Renal pelvis (tissue), 4 donors: ENCODE data around the gene ALG1. TPM values are rescaled to one million over a fixed set of nuclear protein-coding genes. Genes with fewer than 3 reads are reported as not detected.
"Not testable (repeated sequence)": the region's sequence is repeated elsewhere in the genome, so short reads cannot be mapped to it uniquely, and the experiment has no call there.

Experiments used
- DNase-seq: peaks from one replicate; pipeline ENCODE4 v3.0.0-alpha.2; 2013
- polyA plus RNA-seq, 3 donors: library from polyadenylated mRNA; unstranded; fragments of 120-200 nt; gene quantifications; one replicate each; pipeline ENCODE4 v1.2.1, GENCODE V29; 2013; ENCODE audit not compliant: insufficient read length in 3 of 3

Gene ALG1
- polyA plus RNA-seq, 3 donors = 25.1 to 27.0 (median 26.5) TPM

DNA sequence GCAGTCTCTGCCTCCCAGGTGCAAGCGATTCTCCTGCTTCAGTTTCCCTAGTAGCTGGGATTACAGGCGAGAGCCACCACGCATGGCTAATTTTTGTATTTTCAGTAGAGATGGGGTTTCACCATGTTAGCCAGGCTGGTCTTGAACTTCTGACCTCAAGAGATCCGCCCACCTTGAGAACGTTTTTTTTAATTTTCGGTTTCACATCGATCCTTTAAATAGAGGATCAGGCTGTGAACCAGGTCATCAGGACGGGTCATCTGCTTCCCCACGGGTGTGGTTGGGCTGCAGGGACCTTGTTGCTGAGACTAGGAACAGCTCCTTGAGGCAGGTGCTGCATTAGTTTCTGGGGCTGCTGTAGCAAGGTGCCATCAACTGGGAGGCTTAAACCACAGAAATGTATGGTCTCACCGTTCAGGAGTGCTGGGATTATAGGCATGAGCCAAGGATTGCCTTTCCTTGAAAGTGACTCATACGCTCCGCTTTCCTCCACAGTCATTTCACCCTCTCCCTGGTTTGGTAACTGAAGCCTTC, 30.0 kb upstream of the ALG1 start:
- no peak for DNase-seq

DNA sequence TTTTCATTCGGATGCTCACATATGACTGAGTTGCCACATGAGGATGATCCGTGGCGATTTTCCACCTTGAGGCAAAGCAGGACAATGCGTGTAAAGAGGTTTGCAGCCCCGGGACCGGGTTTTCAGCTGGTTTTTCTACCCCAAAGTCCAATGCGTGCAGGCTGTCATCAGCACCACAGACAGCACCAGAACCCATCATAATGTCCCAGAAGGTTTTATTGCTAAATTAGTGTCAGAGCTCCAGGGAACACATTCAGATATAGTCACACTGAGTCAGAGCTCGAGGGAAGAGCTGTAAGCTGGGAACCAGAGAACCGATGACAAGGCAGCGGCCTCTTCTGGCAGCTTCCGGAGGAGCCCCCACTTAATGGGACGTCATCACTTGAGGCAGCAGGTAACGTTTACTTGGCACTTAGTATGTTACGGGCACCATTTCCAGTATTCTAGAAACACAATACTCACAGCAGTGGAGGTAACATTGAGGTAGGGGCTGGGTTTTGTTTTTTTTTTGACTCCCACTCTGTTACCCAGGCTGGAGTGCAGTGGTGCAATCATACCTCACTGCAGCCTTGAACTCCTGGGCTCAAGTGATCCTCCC, 29.0 kb upstream of the ALG1 start:
- DNase-seq = no peak

DNA sequence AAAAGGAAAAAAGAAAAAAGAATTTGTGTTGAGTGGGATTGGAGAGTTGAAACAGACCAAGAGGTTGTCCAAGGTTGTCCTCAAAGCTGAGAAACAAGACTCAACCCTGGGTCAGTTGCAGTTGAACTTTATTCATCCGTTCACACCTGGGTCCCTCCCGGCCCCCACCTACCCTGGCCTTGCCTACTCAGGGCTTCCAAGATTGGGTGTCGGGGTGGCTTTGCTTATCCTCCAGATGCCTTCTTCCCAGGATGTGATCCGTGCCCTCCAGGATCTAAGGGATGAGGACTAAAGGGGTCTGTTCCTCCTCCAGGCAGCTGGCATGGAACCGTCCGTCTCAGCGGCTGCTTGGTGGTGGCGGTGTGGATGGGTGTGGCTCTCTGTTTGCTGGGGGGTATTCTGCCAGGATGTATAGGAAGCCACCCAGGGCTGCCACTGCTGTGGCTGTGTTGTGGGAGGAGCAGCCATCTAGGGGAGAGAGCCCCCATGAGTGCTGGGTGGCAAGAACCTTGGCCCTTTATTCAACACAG, 27.6 kb upstream of the ALG1 start:
- no peak for DNase-seq

DNA sequence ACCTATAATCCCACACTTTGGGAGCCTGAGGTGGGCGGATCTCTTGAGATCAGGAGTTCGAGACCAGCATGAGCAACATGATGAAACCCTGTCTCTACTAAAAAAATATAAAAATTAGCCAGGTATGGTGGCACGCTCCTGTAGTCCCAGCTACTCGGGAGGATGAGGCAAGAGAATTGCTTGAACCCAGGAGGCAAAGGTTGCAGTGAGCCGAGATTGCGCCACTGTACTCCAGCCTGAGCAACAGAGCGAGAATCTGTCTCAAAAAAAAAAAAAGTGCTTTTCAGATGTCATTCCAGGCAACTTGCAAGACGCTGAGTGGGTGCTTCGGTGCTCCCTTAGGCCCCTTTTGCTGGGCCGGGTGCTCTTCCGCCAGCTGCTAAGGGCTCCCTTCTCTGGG, 27.1 kb upstream of the ALG1 start:
- DNase-seq = not testable (repeated sequence)

DNA sequence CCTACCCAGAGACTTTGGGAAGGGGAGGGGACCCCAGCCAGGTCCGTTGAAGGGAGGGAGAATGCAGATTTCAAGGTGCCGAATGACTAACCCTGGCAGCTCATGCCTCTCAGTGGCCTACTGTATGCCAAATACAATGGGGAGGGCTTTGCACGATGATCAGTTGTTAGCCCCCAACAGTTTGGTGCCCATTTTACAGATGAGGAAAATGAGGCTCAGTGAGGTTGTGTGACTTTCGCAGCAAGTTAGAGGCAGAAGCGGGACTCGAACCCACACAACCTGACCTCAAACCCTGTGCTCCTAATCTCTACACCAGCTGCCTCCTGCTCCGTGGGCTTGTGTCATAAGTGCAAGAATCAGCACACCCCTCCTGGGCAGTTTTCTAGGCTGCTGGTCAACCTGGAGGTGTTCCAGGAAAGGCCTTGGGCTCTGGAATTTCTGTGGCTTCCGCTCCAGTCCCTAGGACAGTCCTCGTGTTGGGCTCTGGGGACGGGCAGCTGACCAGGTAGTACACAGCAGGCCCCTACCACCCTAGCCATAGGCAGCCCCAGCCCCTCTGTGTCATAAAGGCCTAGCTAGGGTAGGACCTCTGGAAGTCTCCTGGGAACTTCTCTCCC, 26.0 kb upstream of the ALG1 start:
- DNase-seq = no peak

DNA sequence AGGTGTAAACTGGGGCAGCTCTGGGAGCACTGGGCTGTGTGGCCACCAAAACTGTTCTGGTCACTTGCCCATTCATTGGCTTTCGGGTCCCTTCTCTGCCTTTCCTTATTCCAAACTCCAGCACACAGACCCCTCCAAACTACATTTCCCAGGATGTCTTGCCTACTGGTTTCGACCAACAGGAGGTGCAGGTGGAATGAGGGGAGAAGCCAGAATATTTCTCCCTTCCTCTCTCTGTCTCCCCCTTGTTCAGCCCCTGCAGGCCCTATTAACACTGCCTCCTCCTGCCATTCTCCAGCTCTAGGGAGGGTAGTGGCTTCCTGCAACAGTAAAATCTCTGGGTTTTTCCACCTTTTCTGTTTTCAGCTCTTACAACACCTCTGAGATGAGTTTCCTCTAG, 24.7 kb upstream of the ALG1 start:
- no peak for DNase-seq

DNA sequence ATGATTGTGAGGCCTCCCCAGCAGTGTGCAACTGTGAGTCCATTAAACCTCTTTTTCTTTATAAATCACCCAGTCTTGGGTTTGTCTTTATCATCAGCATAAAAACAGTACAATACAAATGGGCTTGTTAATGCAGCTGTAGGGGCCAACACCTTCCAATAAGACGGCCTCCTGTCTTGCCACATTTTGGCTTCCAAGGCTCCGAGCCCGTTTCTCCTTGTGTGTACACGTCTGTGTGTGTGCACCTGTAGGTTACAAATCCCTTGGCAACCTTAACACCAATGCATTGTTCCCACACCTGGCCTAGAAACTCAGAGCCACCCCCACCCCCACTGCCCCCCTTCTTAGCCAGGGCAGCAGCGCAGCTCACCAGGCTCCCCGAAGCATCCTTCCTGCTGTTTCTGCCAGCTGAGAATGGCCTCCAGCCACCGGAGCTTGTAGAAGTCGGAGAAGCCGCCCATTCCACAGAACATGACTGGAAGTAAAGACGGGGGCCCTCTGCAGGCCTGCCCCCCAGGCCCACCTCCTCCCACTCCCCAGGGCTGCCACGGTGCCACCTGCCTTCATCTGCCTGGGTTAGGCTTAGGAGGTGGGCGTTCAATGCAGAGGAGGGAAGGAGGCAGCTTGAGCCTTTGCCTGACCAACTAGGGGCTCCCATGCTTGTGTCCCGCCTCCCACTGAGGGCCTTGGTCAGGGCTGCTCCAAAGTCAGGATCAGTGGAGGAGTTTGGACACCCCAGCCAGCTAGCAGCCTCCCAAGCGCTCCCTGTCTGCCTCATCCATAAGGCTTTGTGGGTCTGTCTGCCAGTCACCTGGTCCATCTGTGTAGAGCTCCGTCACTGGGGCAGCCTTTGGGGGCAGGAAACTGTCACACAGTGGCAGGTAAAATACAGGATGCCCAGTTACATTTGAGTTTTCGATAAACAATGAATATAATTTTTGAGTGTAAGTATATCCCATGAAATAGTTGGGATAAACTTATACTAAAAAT, 16.5 kb upstream of the ALG1 start:
- DNase-seq = no peak

DNA sequence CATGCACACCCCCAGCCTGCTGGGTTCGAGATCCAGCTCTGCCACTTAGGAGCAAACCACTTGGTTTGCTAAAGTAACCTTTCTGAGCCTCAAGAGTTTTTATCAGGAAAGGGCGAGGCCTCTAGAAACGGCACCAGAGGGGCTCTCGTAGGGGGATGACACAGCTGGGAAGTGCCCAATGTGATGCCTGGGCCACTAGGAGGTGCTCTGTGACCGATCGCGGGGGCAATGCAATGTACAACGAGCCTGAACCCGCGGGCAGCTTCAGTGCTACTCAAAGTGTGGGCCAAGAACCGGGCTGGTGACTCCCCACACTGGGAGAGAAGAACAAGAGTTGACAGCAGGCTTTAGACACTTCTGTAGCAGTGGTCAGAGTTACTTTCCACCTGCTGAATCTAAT, 15.3 kb upstream of the ALG1 start:
- DNase-seq = no peak

DNA sequence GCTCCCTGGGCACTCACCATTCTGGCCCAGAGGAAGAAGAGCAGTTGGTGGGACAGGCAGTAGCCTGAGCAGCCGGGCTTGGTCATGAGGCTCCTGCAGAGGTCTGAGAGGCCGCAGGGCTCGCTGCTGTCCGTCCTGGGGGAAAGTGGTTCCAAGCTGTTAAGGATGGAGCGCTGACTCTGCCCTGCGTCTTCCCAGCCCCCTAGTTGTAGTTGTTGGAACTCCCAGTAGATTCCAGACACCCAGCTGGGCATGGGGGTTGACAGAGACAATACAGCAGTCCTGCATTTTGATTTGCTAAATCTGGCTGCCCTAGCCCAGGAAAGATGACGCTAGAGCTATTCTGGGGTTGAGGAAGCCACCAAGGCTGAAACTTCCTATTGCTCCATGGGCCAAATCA, 13.2 kb upstream of the ALG1 start:
- no peak for DNase-seq

DNA sequence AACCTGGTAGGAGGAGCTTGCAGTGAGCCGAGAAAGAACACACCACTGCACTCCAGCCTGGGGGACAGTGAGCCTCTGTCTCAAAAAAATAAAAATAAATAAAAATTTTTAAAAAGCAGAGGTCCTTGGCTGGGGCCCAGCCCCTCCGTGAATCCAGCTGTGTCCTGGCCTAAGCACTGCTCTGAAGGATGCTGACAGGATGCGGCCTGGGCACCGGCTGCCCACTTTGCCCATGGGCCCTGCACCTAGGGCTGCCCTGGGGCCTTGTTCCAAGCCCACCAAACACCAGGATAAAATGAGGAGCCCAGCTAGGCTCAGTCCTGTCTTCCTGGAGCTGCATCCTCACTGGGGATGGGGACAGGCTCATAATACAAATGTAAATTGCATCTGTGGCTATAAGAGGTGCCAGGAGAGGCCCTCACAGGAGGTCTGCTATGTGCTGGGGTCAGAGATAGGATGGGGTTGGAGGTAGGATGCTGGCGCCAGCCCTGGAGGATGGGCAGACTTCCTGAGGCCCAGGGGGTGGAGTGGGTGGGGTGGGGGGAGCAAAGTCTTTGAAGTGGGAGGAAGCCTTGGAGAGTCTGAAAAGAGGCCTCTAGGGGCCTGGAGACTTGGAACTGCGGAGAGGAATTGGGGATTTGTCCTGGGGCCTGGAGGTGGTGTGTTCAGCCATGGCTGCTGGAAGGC, 12.1 kb upstream of the ALG1 start:
- no peak for DNase-seq

DNA sequence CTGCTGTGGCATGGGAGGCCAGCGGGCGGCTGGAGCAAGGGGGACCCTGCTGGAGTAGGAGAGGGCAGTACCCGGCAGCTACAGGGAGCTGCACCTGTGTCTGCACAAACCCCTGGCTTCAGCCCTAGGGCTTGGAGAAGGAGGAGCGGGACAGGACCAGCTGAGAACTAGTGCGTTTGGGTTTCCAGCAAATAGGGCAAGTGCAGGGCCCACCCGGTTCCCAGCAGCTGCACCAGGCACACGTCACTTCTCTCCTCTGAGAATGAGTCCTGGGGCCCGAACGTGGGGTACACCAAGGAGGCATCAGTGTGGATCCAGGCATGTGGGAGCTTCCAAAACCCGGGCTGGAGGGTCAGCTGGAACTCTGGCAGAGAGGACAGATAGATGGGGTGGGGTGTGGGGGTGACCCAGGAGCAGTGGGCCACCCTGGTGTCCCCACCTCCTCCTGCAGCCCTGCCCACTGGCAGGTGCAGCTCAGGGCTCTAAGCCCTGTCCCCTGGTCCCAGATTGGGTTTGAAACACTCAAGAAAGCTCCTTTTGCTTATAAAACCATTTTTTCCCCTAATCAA, 11.5 kb upstream of the ALG1 start:
- no peak for DNase-seq

DNA sequence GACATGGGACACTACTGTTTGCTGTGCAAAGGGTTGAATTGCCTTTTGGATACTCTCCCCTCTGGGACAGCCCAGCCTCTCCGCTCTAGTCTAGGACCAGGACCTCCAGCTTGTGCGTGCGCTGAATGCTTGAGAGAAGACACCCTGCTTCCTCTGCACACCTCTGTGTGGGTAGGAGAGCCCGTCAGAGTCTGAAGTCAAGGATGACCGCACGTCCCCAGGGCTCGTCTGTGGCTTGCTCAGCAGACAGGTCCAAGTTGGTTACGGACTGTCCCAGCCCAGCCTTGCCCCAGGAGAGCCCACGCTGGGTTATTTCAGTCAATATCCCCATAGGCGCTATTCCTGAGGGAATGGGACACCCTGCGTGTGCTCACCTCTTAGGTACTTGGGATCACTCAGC, 9.6 kb upstream of the ALG1 start:
- DNase-seq = no peak

DNA sequence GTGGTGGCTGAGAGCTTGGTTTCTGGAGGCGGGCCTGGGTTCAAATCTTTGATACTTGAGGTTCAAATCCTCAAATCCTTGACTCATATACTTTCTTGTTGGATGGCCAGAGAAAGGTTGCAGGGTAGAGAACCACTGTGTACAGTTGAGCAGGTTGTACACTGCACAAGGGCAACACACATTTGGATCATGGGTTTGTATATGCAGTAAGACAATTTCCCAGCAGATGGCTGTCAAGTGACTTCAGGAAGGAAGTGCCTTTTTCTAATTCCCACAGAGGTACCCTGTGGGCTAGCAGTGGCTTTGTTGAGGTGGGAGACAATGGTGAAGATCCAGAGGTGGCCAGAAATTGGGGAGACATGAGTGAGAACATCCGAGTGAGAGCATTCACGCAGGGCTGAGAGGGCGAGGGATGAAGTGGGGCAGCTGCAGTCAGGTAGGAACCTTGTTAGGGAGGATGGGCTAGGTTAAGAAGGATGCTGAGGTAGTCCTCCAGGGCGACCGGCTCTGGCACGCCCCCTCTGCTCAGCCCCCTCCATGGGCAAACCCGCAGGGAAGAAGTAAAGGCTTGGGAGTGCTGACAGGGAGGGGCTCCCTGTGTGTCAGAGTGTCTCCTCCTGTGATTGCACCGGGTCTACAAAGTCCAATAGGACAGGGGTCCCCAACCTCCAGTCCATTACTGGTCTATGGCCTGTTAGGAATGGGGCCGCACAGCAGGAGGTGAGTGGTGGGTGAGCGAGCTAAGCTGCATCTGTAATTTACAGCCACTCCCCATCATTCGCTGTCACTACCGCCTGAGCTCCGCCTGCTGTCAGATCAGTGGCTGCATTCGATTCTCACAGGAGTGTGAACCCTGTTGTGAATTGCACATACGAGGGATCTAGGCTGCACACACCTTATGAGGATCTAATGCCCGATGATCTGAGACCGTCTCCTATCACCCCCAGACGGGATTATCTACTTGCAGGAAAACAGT, 8.6 kb upstream of the ALG1 start:
- no peak for DNase-seq

DNA sequence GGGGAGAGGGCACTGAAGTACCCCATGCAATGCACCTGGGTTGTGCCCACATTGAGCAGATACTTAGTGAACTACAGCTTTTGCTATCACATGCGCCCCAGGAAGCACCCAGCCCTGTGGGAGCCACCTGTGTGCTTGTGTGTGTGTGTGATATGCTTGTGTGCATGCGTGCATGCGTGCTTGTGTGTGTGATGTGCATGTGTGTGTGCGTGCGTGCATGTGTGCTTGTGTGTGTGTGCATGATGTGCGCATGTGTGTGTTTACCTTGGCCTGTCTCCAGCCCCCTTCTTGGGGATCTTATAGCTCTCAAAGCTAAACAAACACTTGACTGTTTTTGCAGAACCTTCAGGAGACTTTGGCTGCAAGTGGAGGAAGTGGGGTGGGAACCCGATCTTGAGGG, 6.7 kb upstream of the ALG1 start:
- no peak for DNase-seq

DNA sequence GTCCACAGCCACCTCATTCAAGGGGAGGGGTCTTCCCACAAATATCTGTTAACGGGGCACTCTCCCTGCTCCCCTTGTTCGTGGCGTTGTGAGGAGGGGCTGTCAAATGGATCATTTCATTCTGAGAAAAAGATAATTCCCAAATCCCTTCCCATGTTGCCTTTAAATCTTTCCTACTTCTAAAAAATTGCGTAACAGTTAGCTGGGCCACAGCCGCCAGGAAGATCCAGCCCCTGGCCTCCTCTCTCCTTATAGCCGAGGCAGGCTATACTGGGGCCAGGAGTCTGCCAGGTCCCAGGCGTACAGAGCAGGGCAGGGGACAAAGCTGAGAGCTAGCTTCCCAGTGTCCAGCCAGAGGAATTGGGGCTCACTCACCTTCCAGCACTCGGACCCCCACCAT, 6.3 kb upstream of the ALG1 start:
- no peak for DNase-seq

DNA sequence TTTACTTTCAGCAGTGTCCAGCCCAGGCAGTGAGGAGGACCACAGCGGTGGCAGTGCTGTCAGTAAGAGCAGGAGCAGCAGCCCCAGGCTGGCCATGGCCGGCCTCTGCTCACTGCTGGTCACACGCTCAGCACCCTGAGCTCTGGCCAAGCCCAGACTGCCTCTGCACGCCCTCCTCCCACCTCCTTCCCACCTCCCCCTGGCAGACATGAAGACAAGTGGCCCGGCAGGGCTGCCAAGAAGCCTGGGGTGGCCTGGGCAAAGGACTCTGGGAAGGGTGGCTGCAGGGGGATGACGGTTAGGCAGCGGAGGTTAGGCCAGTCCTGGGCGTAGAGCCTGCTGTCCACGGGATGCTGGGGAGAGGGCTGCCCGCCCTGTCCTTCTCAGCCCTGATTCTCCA, 5.8 kb upstream of the ALG1 start, which contains the start of gene C16orf89:
C16orf89 (minus strand) TSS at position 144 of the 400 bp plus-strand sequence; CDS start at position 96, 48 bp downstream.
- no peak for DNase-seq

DNA sequence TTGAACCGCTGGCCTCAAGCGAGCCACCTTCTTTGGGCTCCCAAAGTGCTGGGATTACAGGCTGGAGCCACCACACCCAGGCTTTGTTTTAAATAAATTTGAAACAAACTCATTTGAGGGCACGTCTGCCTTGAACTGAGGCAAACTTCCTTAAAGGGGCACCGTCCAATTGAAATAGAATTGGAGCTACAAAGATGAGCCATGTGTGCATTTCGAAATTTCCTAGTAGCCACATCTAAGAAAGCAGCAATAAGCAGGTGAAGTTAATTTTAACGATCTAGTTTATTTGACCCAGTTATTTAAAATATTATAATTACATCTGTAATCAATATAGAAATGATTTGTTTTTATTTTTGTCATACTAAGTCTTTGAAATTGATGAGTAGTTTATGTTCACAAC, 5.1 kb upstream of the ALG1 start:
- no peak for DNase-seq

DNA sequence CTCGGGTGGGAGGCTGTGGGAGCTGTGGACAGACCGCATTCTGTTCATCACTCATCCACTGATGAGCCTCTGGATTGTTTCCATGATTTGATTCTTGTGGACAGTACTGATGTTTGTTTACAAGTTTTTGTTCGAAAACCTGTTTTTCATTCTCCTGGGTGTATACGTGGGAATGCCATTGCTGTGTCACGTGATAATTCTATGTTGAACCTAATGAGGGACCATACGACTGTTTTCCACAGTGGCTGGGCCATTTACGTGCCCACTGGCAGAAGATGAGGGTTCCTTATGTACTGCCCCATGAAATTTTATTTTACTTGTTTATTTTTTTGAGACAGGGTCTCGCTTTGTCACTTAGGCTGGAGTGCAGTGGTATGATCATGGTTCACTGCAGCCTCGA, 2.6 kb upstream of the ALG1 start:
- no peak for DNase-seq

DNA sequence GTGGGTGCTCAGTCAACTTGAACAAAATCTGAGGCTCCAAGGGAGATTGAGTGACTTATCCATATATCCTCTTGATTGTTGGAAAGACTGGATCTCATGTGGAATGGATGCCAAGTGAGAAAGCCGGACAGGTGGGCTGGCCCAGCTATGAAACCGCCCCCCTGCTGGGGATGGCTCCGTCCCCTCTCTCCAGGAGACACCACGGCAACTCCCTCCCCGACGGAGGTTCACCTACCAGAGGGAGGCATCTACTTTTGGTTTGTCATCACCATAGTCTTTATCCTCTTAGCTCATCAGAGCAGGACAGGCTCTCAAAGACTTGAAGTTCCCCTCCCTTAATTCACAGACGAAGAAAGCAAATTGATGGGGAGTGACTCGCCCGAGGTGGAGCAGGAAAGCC, 1.8 kb upstream of the ALG1 start:
- DNase-seq = no peak
